GM19238 (cell line): Measurements from ENCODE around the gene MYH9.
A peak's percentile ranks its signal among the peaks of the same experiment; 100 is the strongest.

ENCODE experiments used
- DNase-seq: peaks from one replicate; pipeline ENCODE4 v3.0.0; 2011; ENCODE audit warnings: low spot score; ENCODE audit not compliant: insufficient read length

MYH9 gene

DNA sequence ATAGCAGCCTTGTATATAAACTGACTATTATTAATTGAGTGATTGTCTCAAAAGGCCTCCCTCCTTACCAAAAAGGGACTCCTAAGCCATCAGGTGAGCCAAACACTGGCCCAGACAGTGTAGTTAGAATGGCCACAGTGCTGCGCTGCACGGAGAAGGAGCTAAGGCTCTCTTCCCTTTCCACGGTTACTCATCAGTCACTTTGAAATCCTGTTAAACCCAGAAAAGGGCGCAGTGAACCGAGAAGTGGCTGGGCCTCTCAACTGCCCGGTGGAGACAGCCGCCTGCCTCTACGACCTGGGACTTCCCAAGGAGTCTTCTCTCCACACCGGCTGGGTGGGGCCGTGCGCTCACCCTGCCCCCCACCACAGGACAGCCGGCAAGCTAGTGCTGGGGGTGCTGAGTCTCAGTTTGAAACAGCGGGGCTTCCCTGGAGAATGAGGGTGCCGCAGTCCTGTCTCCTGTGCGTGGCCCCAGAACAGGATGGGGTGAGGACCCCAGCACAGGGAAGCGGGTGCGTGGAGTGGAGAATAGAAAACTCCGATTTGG lies 1.3 kb downstream of the MYH9 start:
- DNase-seq: peak; percentile 65

DNA sequence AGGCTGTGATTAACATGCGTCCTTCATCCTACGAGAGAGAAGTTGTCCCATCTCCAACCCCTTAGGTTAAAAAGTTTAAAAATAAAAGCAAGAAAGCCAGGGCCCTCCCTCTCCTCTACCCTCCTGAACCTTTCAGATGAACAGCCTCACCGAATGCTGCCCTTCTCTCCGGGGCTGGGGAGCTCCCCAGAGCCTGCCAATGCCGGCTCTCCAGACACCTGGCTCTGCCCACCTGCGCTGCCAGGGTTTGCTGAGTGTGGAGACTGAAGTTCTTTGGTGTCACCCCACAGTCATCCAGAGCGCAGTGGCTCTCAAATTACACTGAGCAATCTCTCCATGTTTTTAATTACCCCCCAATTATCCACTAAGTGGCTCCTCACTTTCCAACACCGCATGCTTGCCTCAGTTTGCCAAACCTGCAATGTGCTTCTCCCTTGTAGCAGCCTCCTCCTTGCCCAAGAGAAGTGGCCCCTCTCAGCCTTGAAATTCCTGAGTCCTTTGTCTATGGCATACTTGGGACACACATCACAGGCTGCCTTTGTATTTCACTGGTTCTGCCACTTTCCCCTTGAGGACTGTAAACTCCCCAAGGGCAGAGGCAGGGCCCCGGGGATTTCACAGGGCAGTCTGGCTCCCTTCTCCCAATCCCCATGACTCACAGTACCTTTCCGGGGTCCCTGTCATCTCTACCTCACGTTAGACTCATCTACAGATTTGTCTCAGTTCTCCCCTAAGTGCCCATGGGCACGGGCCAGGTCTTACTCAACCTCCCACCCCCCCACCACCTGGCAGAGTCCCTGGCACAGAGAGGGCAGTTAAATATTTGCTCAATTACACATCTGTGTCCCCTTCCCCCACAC lies 2.0 kb downstream of the MYH9 start:
- DNase-seq: no peak

DNA sequence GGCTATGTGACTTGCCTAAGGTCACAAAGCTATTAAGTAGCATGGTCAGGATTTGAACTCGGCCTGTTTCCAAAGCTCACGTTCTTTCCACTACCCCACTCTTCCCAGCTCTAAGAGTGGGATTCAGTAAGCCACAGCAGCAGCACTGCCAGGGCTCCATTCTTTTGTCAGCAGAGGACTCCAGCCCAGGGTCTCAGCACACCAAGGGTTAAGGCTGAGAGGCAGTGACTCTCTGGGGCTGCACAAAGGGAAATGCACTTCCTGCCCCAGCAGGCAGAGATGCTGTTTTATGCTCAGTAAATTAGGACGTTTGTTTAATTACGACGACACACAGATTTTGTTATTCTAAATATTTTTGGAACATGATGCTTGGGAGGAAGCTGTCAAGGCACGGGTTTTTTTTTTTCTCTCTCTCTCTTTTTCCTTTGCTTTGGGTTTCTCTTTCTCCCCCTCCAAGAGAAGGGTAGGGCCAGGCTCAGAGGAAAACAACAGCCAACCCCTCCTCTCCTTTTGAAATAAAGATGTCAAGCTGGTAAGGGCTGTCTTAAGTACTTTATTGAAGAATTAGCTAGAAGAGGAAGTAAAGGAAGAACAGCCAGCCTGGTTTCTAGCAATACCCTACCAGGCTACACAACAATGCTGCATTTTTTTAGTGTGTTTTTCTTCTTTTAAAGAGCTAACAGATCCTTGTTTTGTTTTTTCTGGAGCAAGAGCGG lies 2.8 kb downstream of the MYH9 start:
- no peak for DNase-seq

DNA sequence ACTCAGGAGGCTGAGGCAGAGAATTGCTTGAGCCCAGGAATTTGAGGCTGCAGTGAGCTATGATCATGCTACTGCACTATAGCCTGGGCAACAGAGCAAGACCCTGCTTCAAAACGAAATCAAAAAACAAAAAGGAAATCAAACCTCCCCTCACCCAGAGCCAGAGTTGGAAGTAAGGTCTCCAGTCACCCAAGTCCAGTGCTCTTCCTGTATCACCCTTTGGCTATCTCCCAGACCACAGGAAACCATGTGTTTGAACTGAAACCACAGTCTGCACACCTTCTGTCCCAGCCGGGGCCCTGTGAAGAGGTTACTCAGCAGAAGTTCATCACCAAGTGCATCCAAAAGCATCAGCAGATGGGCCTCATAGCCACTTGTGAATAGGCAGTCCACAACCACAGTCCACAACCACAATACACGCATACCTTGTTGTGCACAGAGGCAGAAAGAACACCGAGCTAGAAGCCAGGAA lies 4.6 kb downstream of the MYH9 start:
- DNase-seq: peak; percentile 61

DNA sequence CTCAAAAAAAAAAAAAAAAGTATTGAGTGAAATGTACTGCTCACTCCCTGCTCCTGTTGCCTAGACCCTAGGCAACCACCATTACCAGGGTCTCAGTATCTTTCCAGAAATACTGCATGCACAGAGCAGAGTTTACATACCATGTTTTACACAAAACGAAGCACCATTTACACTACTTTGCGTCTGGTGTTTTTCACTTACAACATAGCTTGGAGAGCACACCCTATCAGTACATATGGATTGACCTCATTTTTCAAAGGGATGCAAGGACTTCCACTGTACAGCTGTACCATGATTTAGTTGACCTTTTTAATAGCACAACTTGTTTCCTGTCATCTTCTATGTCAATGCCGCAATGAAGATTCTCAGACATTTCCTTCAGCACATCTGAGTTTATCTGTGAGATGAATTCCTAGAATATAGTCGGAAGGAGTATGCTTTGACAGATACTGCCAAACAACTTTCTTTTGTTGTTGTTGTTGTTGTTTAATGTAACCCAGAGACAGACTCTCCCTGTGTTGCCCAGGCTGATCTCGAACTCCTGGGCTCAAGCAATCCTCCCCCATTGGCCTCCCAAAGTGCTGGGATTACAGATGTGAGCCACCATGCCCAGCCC lies 6.1 kb downstream of the MYH9 start:
- no peak for DNase-seq

DNA sequence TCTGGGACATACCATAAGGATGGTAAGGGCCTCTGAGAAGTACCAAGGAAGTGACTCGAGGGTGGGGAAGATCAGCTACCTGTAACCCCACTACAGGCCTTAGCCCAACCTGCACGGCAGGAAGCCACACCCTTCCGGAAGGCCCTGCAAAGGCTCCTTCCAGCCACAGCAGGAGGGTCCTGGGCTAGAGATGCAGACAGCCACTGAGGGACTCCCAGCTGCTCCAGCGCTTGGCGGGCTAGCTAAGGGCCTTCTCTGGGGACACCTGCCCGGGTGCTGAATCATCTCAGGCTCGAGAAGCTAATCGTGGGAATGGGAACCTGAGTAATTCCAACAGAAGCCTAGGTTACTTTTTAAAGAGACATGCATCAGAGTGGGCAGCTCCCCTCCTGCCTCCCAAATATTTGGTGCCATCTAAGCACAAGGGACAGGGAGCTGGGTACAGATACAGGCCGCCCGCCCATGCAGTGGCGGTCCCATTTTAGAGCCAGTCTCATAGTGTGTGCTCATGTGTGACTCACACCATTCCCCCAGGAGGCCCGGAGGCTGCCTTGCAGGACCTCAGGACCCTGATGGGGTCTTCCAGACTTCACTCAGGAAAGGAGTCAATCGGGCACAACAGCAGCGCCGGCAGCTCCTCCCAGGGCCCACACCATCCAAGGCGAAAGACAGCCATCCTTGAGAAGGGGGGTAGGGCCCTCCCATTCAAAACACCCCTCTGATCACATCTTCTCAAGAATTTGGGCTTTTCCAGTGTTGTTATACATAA lies 8.0 kb downstream of the MYH9 start:
- DNase-seq: no peak

DNA sequence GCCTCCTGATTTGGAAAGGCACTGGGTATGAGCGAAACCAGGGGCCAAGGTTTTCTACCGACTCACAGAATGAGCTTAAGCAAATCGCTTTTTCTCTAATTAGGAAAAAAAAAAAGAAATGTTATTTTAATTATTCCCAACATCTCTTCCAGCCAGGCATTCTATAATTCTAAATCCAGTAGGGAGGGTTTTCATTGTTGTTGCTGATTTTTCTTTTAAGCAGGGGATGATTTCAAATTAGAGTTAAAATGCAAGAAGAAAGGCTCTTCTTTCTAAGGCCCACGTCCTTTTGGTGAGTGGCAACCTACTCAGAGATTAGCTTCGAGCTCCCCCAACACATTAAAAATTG lies 8.9 kb downstream of the MYH9 start:
- DNase-seq: no peak

DNA sequence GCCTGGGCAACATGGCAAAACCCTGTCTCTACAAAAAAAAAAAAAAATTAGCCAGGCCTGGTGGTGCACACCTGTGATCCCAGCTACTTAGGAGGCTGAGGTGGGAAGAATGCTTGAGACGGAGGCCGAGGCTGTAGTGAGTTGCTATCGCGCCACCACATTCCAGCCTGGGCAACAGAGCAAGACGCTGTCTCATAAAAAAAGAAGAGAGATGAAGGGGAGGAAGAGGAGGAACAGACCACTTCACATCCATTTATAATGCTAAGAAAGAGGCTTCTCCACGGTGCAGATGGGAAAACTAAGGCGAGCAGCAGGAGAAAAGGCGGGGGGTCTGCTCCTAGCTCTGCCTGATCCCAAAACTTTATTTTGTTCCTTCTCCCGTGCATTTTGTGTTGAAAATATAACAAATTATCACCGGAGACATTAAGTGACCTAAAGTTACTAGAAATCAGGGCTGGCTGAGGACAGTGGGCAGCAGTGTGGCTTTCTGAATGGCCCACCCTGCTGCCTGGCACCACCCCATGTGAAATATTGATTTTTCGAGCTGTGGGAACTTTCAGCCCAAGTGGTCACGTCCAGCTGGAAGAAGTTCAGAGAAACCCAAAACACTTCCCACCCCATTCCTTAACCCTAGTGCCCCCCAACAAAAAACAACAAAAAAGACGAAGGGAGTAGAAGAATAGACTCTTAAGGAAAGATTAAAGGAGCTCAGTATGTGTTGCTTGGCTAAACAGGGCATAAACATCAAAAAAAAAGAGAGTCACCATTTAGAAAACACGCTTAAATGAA lies 9.5 kb downstream of the MYH9 start:
- no peak for DNase-seq

DNA sequence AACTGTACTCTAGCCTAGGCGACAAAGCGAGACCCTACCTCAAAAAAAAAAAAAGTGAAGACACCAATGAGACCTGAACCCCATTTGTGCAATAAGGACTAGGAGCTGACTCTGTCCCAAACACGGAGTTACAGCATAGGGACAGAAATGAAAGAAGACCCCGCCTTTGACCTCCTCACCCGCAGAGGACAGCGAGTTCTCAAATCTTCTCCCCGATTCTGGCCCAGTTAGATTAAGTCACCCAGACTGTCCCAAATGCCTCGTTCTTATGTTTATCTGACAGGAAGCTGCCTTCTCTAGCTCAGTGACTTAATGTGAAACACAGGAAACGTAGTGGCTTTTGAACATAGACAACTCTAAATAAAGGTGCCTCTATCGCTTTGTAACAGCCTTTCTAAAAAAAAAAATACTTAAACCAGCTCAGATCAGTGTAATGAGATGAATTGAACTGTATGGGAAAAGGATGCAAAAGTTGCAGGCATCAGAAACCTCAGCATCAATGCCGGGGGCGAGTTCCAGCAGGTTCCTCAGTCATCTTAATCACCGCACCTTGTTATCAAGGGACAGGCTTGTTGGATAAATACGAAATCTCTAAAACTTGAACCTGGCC lies 10.6 kb downstream of the MYH9 start:
- no peak for DNase-seq

DNA sequence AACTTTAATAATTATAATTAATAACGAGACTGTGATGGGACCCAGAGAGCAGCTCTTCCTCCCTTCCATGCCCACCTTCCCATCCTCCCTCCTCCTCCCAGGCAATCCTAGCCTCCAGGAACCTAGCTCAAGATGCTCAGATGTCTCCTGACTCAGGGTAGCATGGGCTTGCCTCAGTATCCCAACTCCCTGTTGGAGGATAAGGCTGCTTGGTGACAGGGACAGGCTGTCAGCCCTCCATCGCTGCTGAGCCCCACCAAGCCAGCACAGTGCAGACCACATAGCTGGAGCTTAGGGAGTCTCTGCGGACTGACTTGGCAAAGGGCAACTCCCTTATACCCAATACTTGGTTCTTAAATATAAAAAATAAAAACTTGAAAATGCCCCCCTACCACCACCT lies 11.5 kb downstream of the MYH9 start:
- DNase-seq: no peak

DNA sequence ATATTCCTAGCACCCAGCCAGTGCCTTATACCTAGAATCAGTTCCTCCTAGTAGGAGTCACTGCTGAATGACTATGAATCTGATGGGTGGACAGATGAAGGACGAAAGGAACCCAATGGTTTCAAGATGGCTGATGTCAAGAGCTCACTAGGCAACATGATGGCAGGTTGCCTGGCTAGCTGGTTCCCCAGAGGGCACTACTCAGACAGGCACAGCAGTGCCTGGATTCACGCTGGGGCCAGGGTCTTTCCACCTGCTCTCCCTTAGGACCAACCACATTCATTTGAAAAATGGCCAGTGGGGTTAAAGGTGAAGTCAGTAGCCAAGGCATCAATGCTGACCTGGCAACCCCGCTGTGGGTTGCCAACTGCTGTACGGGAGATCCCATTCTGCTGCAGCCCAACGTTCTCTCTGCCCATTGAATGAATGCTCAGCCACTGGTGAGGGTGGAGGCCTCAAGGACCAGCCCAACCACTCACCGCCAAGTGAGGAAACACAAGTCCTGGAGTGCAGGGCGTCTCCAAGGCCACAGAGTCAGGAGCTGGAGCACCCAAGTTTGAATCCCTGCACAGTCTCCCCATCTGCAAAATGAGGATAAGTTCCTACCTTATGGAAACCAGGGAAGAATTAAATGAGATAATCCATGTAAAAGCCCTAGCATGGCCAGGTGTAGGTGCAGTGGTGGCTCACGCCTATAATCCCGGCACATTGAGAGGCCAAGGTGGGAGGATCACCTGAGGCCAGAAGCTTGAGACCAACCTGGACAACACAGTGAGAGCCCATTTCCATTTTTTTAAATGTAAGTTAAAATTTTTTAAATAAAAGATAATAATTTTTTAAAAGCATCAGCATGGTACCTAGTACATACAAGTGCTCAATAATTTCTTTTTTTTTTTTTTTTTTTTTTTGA lies 12.4 kb downstream of the MYH9 start:
- DNase-seq: no peak

DNA sequence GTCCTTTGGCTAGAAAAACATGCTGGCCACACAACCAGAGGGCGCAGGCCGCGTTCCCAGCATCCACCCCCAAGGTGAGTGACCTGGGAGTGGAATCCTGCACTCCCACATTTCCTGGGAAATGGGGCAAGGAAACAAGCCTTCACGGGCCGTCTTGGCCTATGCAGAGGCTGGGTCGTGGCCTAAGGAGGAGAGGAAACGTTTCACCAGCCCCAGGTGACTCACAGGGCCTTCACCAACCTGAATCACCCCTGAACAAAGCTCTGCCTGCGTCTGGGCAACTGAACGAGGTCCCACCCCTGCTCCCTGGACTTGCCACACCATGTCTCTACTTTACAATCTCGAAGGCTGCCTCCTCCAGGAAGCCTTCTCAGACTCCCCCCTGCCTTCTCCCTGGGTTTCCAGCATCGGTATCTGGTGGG lies 13.2 kb downstream of the MYH9 start:
- DNase-seq: no peak

DNA sequence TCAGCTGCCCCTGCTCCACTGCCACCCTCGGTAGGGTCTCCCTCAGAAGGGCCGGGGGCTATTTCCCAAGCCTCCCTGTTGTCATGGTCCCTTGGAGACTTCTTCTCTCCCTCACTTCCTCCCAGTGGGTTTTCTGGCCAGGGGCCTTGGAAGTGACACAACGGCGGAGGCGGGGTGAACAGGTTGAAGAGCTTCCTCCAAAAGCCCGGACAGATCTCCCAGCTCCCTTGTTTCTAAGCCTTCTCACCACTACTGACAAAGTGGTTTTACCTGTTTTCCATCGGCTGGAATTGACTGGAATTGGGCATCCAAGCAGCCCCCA lies 14.5 kb downstream of the MYH9 start:
- no peak for DNase-seq

DNA sequence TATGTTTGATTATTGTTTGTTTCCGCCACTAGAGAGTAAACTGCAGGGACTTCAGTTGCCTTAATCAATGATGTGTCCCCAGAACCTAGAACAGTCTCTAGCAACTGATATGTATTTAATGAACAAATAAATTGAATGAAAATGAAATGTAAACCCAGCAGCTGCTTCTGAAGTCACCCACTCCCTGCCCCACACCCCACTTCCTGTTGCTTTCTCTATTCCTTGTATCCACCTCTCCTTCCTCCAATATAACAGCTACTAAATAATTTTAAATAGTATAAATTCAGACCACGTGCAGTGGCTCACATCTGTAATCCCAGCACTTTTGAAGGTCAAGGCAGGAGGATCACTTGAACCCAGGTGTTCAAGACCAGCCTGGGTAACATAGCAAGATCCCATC lies 15.8 kb downstream of the MYH9 start:
- no peak for DNase-seq

DNA sequence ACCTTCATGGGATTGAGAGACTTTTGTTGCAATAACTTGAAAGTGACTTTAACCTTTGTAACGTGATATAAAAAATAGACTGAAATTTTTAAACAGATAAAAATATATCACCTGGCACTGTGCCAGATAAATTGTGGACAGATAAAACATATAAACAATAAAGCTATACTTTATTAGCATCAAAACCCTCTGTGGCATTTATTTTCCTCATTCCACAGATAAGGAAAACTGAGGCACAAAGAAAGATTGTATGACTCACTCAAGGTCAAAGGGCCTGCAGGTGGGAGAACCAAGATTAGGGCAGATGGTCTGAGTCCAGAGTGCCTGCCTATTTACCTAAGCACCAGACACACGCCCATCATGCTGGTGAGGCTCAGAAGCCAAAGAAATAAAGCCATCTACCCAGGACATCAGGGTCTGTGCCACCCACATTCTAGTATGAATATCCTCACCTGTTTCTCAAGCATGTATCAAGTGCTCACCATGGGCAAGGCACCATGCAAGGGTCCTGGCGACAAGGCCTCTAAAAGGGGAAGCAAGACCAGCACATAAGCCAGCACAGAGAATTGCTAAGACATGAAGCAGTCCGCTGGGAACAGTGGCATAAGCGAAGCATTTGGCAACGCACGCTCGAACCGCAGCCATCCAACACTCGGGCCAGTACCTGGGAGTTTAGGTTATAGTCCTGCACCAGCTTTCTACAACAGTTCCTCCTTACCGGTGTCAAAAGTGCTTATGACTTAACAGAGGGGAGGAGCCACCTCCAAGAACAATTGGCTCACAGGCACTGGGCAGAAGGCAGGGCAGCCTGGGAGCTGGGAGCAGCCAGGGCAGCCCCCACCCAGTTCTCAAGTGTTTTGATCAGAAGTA lies 17.6 kb downstream of the MYH9 start:
- no peak for DNase-seq

DNA sequence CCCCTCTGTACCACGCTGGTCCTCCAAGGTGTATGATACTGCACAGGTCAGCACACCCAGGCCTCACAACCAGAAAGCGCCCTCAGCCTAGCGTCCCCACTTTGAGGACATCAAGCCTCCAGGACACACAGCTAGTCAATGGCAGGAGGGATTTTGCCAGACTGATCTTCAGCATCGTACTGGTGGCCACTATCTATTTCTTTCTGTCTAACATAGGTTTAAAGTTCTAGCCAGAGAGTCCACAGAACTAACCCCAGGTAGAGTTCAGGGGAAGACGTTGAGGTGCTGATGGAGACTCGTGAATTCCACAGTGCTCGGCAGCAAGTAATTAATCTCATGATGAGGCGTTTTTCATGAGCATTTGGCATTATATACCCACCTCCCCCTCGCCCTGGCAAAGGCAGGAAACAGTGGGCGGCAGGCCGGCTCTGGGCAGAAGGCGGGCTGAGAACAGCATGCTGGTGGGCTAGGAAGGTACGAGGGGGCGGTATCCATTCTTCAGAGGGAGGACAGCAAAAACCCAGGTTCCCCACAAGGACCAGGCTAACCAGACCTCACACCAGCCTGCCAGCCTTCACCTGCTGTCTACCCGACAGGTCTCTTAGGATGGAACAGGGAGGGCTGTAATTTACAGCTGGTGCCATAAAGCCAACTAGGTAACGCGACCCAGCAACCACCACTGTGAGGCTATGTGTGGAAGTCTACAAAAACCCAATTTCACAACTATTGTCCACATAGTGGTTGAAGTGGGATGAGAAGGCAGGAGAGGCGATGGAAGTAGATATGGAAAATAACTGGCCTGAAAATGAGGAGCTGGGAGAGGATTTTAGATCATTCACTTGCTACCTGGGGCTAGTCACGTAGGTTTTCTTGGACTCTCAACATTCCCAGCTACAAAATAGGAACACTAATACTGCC lies 18.5 kb downstream of the MYH9 start:
- DNase-seq: no peak

DNA sequence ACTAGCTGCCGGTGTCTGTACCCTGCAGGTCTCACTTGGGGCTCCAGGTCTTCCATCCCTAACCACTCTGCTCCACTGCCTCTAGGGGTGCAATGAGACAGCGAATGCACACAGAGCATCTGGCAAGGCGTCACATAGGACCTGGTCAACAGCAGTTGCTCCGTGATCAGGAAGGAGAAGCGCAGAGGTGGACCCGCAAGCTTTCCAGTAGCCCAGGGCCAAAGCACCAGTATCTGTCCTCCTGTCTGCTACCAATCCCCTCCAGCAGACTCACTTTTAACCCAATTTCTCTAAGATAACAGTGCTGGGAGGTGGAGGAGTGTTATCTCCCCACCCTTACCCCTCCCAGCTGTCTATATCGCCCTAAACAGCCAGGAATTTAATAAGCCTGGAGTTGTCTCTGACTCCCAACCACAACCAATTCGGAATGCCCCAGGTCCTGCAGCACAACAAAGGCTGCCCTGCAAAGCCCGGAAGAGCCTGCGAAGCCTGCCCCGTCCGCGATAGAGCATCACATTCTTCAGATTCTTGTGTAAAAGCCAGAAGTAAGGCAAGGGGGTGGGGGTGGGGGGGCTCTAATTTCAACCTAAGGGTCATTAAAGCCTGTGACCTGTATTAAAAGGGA lies 19.3 kb downstream of the MYH9 start:
- DNase-seq: no peak
